Measurements from ENCODE around the gene FMN1. TPM values are rescaled to one million over a fixed set of nuclear protein-coding genes. Genes with fewer than 3 reads are reported as not detected.

Gene FMN1
- total and polyA plus RNA-seq, 2 of the 13 experiments (the other 11 are each of a cell fraction or from before 2014, with no cell fraction given) = 0.20 to 0.60 TPM

- H3K79me2 ChIP-seq (ENCODE audit: insufficient read depth, low read length) = no peaks in the 10 kb centered on the region
- H3K4me1 ChIP-seq (ENCODE audit: insufficient read depth, low read length) = no peaks in the 10 kb centered on the region
- H3K4me3 ChIP-seq (replicated peaks in 1 of 3; ENCODE audit: insufficient read depth in 1 of 3, low read depth in 2 of 3, low read length in 3 of 3) = no peak overlapping the region
- in situ Hi-C loops (cut with HindIII; ENCODE audit: extremely low pct_ligation_motif_present, low pct_unique_long_range_greater_than_20kb) = no loop called here
- BruUV-seq (replicated peaks) = no TSS peak
- FAIRE-seq (no peak), ATAC-seq (no peak), DNase-seq (ENCODE audit: low spot score) (no peak)
- H3K9me3 ChIP-seq (ENCODE audit: low read length) = no peaks in the 10 kb centered on the region
- no peak overlapping the region for H3K9ac ChIP-seq (ENCODE audit: insufficient read depth, low read depth, low read length)
- no peaks in the 10 kb centered on the region for H3K36me3 ChIP-seq (replicated peaks in 1 of 2; ENCODE audit: control insufficient read depth in 1 of 2, insufficient read depth in 2 of 2, low read length in 2 of 2)
- intact Hi-C loops (cut with micrococcal nuclease; ENCODE audit: unreplicated experiment) = no loop called here
- 37% methylated on average over 1 of the region's 1 CpG for WGBS (ENCODE audit: low lambda C conversion rate)
- no peak overlapping the region for H2AFZ ChIP-seq (ENCODE audit: low read length)
- no peak overlapping the region for H3K4me2 ChIP-seq (ENCODE audit: low read depth, low read length)
- TF ChIP-seq YEATS4 (CRISPR knock-in tag; IDR thresholded peaks at IDR 0.05; ENCODE audit: borderline replicate concordance) (no peak), ZKSCAN5 (CRISPR knock-in tag; IDR thresholded peaks at IDR 0.05) (no peak)
- H4K20me1 ChIP-seq (ENCODE audit: insufficient read depth, low read length) = no peaks in the 10 kb centered on the region
- no peaks in the 10 kb centered on the region for H3K27me3 ChIP-seq (ENCODE audit: control insufficient read depth in 1 of 2, insufficient read depth in 2 of 2, low read length in 2 of 2)
- ChIA-PET CTCF (ENCODE audit: low intra/inter-chr PET ratio, low total read pairs) (no interaction called here), POLR2A (no interaction called here)
- no peak overlapping the region for H3K27ac ChIP-seq (ENCODE audit: extremely low read length, insufficient read depth, low read length)
Measured at GRCh38 chr15:33158366-33158765, 36.1 kb downstream of the FMN1 start.

- H3K79me2 ChIP-seq (ENCODE audit: insufficient read depth, low read length) = no peaks in the 10 kb centered on the region
- H3K36me3 ChIP-seq (replicated peaks in 1 of 2; ENCODE audit: control insufficient read depth in 1 of 2, insufficient read depth in 2 of 2, low read length in 2 of 2) = no peaks in the 10 kb centered on the region
- H3K4me2 ChIP-seq (ENCODE audit: low read depth, low read length) = no peak overlapping the region
- no peak overlapping the region for H3K27ac ChIP-seq (ENCODE audit: extremely low read length, insufficient read depth, low read length)
- WGBS (ENCODE audit: low lambda C conversion rate) = 72% methylated on average over 6 of the region's 6 CpGs
- H2AFZ ChIP-seq (ENCODE audit: low read length) = no peak overlapping the region
- intact Hi-C loops (cut with micrococcal nuclease; ENCODE audit: unreplicated experiment) = no loop called here
- ATAC-seq (no peak), DNase-seq (ENCODE audit: low spot score) (no peak), FAIRE-seq (no peak)
- no peak overlapping the region for H3K4me3 ChIP-seq (replicated peaks in 1 of 3; ENCODE audit: insufficient read depth in 1 of 3, low read depth in 2 of 3, low read length in 3 of 3)
- 0 out of 5 replicates have a peak, but pooled peaks cover 0 to 3% of the 10 kb centered on the region in 2 experiments for H3K27me3 ChIP-seq (ENCODE audit: control insufficient read depth in 1 of 2, insufficient read depth in 2 of 2, low read length in 2 of 2)
- no peaks in the 10 kb centered on the region for H4K20me1 ChIP-seq (ENCODE audit: insufficient read depth, low read length)
- TF ChIP-seq, protein P1, sequence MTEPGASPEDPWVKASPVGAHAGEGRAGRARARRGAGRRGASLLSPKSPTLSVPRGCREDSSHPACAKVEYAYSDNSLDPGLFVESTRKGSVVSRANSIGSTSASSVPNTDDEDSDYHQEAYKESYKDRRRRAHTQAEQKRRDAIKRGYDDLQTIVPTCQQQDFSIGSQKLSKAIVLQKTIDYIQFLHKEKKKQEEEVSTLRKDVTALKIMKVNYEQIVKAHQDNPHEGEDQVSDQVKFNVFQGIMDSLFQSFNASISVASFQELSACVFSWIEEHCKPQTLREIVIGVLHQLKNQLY (CRISPR knock-in tag; IDR thresholded peaks at IDR 0.05) = no peak
- TF ChIP-seq KAT7 (CRISPR knock-in tag; IDR thresholded peaks at IDR 0.05; ENCODE audit: borderline replicate concordance) (no peak), DRAP1 (CRISPR knock-in tag; IDR thresholded peaks at IDR 0.05) (no peak), ZNF841 (CRISPR knock-in tag; IDR thresholded peaks at IDR 0.05; ENCODE audit: borderline replicate concordance) (no peak), ZNF747 (CRISPR knock-in tag; IDR thresholded peaks at IDR 0.05; ENCODE audit: borderline replicate concordance) (no peak), ZSCAN20 (CRISPR knock-in tag; IDR thresholded peaks at IDR 0.05; ENCODE audit: borderline replicate concordance) (no peak), PHF20 (CRISPR knock-in tag; IDR thresholded peaks at IDR 0.05) (no peak), PHF5A (CRISPR knock-in tag; IDR thresholded peaks at IDR 0.05; ENCODE audit: low read depth, unreplicated experiment) (no peak)
- H3K4me1 ChIP-seq (ENCODE audit: insufficient read depth, low read length) = no peaks in the 10 kb centered on the region
- no peaks in the 10 kb centered on the region for H3K9me3 ChIP-seq (ENCODE audit: low read length)
- H3K9ac ChIP-seq (ENCODE audit: insufficient read depth, low read depth, low read length) = no peak overlapping the region
- in situ Hi-C loops (cut with HindIII; ENCODE audit: extremely low pct_ligation_motif_present, low pct_unique_long_range_greater_than_20kb) = no loop called here
- POLR2A ChIA-PET = no interaction called here
- CTCF ChIA-PET (ENCODE audit: low intra/inter-chr PET ratio, low total read pairs) = no interaction called here
- BruUV-seq (replicated peaks) = no TSS peak
Measured at GRCh38 chr15:33157371-33158037, 37.0 kb downstream of the FMN1 start.

Data from HepG2 (cell line).